Anterior cingulate cortex (tissue), 58 donors: Measurements from ENCODE around the gene IFNA10.
A peak's percentile ranks its signal among the peaks of the same experiment; 100 is the strongest.
"Not testable (repeated sequence)": the region's sequence is repeated elsewhere in the genome, so short reads cannot be mapped to it uniquely, and the experiment has no call there.

Experiments
- DNase-seq, 58 donors: peaks; one replicate each; lab custom pipeline; 2025; lab: John Stamatoyannopoulos, UW

IFNA10 gene

DNA sequence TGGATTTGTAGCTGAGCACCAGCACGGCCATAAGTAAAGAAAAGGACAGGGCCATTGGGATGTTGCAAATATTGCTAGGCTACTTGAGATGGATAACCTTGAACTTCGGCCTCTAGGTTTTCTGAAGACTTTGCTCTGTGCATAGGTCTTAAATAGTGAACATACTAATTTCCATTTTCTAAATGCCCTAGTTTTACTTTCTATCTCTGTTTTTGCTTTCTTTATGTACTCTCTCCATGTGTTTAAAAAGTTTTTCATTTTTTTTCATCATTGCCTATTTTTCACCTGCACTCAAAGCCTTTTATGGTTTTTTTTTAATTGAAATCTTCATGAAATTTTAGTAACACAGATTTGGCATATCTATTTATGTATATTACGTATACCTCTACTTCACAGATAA is at the start of gene IFNA10:
Gene IFNA10, minus strand, starts transcription at position 101 of the 400 bp plus-strand sequence. Its CDS starts 46 bp downstream, at position 55.
- DNase-seq: not testable (repeated sequence)

DNA sequence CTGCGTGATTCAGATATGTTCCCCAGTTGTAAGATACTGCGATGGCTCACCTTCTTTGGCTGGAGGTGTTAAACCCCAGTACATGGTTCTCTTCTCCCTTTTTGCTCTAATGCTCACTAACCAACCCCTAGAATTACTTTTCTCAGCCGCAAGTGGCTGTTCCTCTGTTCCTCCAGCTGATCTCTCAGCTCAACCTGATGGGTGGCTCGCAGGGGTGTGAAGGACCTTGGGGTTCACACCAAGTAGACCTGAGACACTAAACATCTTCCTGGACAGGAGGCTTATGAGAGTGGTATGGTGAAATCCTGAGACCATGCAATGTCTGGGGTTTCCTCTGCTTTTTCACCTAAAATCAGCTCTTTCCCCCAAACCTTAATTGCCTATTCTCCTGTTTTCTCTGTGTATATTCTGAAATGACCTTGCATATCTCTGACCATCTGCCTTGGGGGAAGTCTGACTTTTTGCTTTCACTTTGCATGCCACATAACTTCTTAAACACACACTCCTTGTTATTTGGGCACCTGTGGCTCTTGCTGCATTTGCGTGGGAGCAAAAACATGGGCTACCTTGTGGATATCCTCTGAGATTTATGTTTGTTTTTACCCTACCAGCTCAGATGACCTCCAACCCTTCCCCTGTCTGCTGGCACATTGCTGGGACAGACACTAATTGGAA is 48.7 kb upstream of the IFNA10 start:
- DNase-seq: no peak

DNA sequence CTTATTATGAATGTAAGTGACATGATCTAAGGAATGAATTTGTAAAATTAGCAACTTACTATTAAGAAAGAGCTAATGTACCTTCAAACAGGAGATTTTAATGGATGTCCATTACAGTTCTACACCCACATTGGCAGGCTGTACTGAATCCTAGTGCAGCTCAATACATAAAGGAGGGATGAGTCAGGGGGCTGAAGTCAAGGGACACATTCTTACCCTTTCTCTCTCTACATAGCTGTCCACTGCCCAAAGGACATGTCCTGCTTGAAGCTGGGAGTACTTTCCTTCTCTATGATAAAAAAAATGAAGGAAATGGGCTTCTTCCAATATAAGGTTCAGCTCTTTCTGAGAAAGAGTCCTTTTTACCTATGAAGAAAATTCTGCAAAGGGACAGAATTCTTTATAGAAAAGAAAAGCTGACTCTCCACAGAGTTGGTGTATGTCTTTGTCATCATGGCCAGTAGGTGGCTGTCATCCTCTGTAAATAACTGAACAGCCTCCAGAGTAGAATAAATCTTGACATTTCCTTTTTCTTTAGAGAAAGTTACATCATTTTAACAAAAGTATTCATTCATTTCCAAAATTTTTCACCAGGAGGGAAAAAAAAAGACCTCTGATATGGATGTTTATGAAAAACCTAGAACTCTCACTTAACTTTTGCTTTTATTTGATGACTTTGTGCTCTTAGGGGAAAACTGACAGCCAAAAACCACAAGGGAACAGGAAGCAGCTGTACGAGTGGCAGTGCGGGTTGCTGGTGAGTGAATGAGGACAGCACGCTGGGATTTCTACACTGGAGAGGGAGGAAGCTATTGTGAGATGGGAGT is 46.0 kb upstream of the IFNA10 start:
- DNase-seq: peak in 16 of 58 donors; percentile 1 to 57 (median 11)

DNA sequence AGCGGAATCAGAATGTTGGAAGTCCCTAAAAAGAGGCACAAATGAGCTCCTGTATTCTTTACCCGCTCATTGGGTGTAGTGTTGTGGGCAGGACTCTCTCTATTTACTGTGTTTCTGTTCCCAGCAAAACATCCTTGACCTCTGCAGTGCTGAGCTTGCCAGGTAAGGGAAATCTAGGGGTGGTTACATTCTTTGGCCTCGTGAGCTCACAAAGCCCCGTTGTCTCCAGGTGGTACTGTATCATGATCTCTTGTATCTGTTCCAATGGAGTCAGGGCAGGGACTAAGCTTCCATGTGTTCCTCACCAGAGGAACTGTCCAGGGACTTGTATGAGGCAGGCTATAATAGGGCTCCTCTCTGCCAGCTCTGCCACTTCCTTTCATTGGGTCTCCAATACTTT is 44.7 kb upstream of the IFNA10 start:
- DNase-seq: no peak

DNA sequence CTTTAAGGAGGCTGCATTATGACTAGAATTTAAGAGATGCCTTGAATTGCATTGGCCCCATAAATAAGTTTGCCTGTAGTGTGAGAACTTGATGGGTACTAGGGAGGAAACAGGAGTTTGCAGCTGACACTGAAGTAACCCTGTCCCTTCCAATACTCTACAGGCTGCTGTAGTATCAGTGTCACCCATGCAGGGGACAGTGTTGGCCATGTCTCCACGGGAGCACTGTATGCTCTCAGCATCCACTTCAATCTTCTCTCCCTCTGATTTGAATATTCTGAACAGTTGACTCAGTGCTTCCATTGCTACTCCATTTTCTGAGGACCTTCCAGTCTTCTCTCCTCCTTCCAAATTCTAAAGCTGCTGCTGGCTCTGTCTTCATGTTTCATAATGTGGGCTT is 44.2 kb upstream of the IFNA10 start:
- no peak for DNase-seq

DNA sequence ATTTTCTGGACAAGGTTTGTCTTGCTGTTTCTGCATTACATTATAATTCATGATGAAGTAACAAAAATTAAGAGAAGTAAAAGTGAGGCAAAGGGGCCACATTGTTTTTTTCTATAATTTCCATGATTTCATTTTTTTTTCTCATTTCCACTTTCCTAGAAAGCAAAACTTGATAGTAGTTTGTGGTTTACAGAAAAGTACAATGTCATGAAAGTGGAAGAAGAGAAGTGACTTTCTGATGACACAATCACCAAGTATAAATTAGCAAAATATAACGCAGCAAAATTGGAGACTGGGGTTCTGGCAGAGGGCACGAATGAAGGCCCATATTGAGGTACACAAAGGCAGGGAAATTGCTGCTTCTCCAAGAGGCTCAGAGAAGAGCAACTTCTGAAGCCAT is 37.9 kb upstream of the IFNA10 start:
- DNase-seq: no peak

DNA sequence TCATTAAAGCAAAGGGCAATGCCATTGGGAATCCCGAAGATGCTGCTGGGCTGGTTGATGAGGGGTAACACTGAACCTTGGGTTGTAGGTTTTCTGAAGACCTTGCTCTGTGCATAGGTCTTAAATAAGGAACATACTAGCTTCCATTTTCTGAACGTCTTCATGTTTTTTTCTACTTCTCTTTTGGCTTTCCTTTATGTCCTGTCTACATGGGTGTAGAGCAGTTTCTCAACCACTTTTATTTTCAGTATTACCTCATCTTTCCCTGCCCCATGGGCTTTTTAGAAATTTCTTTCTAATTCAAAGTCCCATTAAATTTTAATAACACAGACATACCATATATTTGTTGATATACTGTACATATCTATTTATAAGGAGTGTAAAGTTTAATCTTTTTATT is 33.0 kb upstream of the IFNA10 start, which contains the start of gene IFNA14:
Gene IFNA14, minus strand, starts transcription at position 95 of the 400 bp plus-strand sequence. Its CDS starts 70 bp downstream, at position 25.
- DNase-seq: no peak

DNA sequence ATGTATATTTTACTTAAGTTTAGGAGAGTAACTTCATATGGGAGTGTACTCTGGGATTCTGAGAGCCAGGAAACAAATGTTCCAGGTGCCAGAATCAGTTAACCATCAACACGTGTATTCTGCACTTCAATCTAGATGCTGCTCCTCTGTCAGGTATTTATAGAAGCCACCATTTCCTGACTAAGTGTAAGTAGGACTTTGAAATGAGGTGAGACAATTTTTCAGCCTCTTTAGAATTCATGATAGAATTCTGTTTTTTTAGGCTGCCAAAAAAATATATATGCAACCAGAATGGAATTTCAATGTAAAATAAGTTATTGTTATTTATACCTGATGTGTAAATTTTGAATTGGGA is 29.4 kb upstream of the IFNA10 start:
- not testable (repeated sequence) for DNase-seq

DNA sequence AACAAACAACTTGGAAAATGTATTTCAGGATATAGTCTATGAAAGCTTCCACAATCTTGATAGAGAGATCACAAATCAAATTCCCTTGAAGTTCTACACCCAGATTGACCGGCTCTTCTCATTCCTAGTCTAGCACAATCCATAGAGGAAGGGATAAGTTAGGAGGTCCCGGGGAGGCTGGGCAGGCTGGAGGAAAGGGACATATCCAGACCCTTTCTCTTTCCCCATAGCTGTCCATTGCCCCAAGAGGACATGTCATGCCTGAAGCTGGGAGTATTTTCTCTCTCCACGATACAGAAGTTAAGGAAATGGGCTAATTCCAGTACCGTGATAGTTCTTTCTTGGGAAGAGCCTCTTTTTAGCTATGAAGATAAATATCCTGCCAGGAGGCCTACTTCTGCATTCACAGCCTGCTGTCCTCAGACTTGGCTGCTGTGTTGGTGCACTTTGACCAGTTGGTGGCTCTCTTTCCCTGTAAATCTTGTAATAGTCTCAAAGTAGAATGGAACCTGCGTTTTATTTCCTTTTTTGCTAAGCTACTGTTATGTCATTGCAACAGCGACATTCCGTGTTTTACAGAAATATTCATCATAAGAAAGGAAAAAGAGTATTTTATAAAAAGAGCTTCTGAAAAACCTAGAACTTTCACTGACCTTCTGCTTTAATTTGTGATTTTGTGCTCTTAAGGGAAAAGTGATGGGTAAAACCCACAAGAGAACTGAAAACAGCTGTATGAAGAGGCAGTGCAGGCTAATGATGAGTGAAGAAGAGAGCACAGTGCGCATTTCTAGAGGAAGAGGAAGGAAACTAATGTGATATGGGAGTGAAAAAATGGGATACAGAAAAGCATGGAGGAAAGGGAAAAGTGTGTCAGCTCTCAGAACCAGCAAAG is 28.8 kb upstream of the IFNA10 start:
- DNase-seq: peak in 11 of 58 donors; percentile 2 to 31 (median 5)

DNA sequence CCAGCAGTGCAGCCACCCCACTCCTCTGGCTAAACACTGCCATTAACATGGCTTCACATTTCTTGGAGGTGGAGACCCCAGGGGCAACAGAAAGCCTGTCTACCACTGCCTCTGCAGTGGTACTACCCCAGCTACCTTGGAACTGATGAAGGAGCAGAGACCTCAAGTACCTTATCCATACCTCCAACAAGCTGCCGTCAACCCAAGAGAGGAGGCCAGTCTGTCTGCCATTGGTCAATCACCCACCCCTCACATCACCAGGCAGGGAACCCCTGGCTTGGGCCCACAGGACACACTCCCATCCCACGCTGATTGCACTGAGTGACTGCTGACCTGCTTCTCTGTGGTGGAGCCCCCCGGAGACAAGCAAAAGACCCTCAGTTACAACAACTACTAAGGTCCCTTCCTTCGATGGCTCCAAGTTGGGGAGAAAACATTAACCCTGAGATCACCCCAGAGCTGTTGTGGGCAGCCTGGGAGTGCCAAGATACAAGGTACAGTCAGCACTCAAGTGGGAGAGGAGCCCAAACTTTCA is 27.3 kb upstream of the IFNA10 start:
- DNase-seq: no peak

DNA sequence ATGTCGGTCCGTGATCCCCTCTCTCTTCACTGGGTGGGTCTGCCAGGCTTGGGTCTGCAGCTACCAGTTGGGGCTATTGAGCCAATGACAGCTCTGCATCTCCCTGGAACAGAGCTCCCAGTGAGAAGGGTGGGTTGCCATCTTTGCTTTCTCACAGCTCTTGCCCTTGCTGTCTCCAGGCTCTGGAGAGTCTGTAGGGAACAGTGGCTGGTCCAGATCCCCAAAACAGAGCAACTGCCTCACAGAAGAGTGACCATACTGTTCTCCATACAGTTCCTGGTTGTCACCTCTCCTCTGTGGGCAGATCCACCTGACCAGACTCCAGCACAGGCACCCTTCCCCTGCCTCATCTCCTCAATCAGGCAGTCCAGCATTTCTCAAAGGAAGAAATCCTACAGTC is 26.3 kb upstream of the IFNA10 start:
- no peak for DNase-seq

DNA sequence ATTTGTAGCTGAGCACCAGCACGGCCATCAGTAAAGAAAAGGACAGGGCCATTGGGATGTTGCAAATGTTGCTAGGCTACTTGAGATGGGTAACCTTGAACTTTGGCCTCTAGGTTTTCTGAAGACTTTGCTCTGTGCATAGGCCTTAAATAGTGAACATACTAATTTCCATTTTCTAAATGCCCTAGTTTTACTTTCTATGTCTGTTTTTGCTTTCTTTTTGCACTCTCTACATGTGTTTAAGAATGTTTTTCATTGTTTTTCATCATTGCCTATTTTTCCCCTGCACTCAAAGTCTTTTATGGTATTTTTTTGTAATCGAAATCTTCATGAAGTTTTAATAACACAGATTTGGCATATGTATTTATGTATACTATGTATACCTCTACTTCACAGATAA is 21.2 kb upstream of the IFNA10 start, which contains the start of gene IFNA17:
Gene IFNA17, minus strand, starts transcription at position 101 of the 400 bp plus-strand sequence. Its CDS starts 49 bp downstream, at position 52.
- DNase-seq: no peak

DNA sequence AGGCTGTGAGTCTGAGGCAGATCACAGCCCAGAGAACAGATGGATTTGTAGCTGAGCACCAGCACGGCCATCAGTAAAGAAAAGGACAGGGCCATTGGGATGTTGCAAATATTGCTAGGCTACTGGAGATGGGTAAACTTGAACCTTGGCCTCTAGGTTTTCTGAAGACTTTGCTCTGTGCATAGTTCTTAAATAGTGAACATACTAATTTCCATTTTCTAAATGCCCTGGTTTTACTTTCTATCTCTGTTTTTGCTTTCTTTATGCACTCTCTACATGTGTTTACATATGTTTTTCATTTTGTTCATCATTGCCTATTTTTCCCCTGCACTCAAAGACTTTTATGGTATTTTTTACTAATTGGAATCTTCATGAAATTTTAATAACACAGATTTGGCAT is 10.3 kb upstream of the IFNA10 start, which contains the start of gene IFNA16:
Gene IFNA16, minus strand, starts transcription at position 101 of the 400 bp plus-strand sequence. Its CDS starts 6 bp downstream, at position 95.
- DNase-seq: not testable (repeated sequence)

DNA sequence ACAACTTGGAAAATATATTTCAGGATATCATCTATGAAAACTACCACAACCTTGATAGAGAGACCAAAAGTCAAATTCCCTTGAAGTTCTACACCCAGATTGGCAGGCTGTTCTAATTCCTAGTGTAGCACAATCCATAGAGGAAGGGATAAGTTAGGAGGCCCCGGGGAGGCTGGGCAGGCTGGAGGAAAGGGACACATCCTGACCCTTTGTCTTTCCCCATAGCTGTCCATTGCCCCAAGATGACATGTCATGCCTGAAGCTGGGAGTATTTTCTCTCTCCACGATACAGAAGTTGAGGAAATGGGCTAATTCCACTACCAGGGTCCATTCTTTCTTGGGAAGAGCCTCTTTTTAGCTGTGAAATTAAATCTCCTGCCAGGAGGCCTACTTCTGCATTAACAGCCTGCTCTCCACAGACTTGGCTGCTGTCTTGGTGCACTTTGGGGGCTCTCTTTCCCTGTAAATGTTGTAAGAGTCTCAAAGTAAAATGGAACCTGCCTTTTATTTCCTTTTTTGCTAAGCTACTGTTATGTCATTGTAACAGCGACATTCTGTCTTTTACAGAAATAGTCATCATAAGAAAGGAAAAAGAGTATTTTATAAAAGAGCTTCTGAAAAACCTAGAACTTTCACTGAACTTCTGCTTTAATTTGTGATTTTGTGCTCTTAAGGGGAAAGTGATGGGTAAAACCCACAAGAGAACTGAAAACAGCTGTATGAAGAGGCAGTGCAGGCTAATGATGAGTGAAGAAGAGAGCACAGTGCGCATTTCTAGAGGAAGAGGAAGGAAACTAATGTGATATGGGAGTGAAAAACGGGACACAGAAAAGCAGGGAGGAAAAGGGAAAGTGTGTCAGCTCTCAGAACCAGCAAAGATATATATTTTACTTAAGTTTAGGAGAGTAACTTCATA is 6.7 kb upstream of the IFNA10 start:
- not testable (repeated sequence) for DNase-seq

DNA sequence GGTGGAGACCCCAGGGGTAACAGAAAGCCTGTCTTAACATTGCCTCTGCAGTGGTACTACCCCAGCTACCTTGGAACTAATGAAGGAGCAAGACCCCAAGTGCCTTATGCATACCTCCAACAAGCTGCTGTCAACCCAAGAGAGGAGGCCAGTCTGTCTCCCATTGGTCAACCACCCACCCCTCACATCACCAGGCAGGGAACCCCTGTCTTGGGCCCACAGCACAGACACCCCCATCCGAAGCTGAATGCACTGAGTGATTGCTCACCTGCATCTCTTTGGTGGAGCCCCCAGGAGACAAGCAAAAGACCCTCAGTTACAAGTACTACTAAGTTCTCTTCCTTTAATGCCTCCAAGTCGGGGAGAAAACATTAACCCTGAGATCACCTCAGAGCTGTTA is 5.2 kb upstream of the IFNA10 start:
- not testable (repeated sequence) for DNase-seq

DNA sequence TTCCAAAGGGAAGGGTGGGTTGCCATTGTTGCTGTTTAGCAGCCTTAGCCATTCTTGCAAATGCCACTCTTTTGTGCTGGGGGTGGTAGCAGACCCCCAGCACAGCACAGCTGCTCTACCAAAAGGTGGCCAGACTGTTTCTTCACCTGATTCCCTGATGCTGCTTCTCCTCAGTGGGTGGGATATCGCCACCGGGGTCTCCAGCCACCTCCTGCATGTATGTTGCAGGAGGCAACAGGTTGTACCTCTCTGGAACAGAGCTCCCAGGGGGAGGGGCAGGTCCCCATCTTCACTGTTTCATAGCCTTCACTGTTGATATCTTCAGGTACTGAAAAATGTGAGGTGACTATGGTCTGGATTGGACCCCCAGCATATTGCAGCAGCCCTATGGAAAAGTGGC is 3.8 kb upstream of the IFNA10 start:
- DNase-seq: not testable (repeated sequence)

DNA sequence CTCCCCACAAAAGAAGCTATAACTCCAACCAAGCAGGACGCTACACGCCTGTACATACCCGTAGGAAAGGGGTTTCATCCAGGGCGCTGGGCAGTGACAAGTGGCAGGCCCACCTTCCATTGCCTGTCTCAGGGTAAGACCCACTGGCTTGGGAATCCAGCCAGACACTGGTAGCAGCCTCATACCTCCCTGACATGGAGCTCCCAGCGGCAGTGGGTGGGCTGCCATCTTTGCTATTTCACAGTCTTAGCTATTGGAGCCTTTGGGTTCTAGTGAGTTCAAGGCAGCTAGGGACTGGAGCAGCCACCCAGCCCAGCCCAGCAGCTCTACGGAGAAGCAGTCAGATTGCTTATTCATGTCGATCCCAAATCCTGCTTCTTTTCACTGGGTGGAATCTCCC is 3.4 kb upstream of the IFNA10 start:
- no peak for DNase-seq

DNA sequence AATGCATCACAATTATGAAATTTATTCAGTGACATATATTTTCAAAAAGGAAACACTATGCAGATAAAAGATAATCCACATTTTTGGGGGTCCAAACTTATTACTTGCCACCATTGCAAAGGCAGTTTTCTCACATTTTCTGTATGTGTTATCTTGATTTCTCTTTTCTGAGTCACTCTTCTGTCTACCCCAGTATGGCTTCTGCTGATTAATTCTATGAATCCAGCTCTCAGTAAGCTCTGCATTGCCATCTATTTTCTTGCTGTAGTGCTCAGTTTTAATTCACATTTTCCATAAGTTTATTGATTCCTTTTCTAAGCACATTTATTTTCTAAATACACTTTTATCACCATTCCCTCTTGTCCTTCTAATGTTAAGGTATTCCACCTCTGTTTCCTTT is 1.7 kb downstream of the IFNA10 start:
- DNase-seq: no peak

DNA sequence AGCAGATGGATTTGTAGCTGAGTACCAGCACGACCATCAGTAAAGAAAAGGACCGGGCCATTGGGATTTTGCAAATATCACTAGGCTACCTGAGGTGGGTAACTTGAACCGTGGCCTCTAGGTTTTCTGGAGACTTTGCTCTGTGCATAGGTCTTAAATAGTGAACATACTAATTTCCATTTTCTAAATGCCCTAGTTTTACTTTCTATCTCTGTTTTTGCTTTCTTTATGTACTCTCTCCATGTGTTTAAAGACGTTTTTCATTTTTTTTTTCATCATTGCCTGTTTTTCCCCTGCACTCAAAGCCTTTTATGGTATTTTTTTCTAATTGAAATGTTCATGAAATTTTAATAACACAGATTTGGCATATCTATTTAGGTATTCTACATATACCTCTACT is 4.8 kb downstream of the IFNA10 start, which contains the start of gene IFNA7:
Gene IFNA7, minus strand, starts transcription at position 101 of the 400 bp plus-strand sequence. Its CDS starts 40 bp downstream, at position 61.
- not testable (repeated sequence) for DNase-seq
